HUES48 (cell line): ENCODE results near the gene PCDHGA3.
A peak's percentile ranks its signal among the peaks of the same experiment; 100 is the strongest.
"Not testable (repeated sequence)": the region's sequence is repeated elsewhere in the genome, so short reads cannot be mapped to it uniquely, and the experiment has no call there.

Source experiments
- H3K27ac ChIP-seq: one replicate; pipeline ENCODE4 v1.7.0; 2013; ENCODE audit warnings: low read depth, low read length, inconsistent platforms
- H3K27me3 ChIP-seq: 2 replicates; pipeline ENCODE4 v1.6.1; 2013; ENCODE audit warnings: mild to moderate bottlenecking, low read length; ENCODE audit not compliant: control insufficient read depth, insufficient read depth
- H3K36me3 ChIP-seq: 2 replicates; pipeline ENCODE4 v1.6.1; 2013; ENCODE audit warnings: low read length; ENCODE audit not compliant: control insufficient read depth, insufficient read depth
- H3K4me1 ChIP-seq: 2 replicates; pipeline ENCODE4 v1.6.1; 2013; ENCODE audit warnings: mild to moderate bottlenecking, low read length; ENCODE audit not compliant: control insufficient read depth, insufficient read depth
- H3K4me3 ChIP-seq: 2 replicates; pipeline ENCODE4 v1.5.1; 2013; ENCODE audit warnings: mild to moderate bottlenecking, low read depth, low read length
- H3K9ac ChIP-seq: 2 replicates; pipeline ENCODE4 v1.6.1; 2013; ENCODE audit warnings: mild to moderate bottlenecking, low read depth, low read length, moderate library complexity
- H3K9me3 ChIP-seq: 2 replicates; pipeline ENCODE4 v1.6.1; 2013; ENCODE audit warnings: low read length; ENCODE audit not compliant: control insufficient read depth, insufficient read depth

The PCDHGA3 gene

GRCh38 chr5:141343242-141343952 lies at the start of gene PCDHGA3:
Gene PCDHGA3 (plus strand): TSS chr5:141343829. CDS start chr5:141344034, 205 bp downstream.
- Histone ChIP-seq H3K36me3 (no peaks in the 10 kb centered on the region), H3K9ac (0 out of 2 replicates have a peak within 1 kb of the TSS, but pooled peaks have one; percentile 24), H3K9me3 (peaks cover 43% of the 10 kb centered on the region), H3K27ac (peak within 1 kb of the TSS; percentile 26), H3K4me3 (peak within 1 kb of the TSS; percentile 63), H3K4me1 (no peaks in the 10 kb centered on the region), H3K27me3 (no peaks in the 10 kb centered on the region)

DNA sequence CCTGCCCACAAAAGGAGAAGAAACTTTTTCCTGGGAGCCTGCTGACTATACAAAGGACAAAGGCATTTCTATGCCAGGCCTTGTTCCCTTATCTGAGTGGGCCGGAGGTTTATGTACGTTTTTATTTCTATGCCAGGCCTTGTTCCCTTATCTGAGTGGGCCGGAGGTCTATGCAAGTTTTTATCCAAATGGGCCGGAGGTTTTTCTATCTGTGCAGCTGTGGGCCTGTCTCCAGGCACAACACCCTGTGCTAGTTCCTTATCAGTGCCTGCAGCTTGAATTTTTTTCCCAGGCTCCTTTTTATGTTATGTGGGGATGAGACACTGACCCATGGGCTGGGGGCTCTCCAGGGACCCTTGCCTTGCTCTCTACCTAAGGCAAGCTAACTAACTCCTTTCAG lies 45.3 kb upstream of the PCDHGA3 start:
- Histone ChIP-seq H3K4me1 (no peaks in the 10 kb centered on the region), H3K27ac (no peak overlapping the region), H3K4me3 (no peak overlapping the region), H3K9ac (no peak overlapping the region), H3K27me3 (no peaks in the 10 kb centered on the region), H3K9me3 (peaks cover 41% of the 10 kb centered on the region), H3K36me3 (no peaks in the 10 kb centered on the region)

GRCh38 chr5:141303756-141304155 lies 39.9 kb upstream of the PCDHGA3 start, which contains the start of gene SLC25A2:
Gene SLC25A2 (minus strand): TSS chr5:141304049. CDS start chr5:141303865, 184 bp downstream.
- no peak within 1 kb of the TSS for H3K4me3 ChIP-seq

DNA sequence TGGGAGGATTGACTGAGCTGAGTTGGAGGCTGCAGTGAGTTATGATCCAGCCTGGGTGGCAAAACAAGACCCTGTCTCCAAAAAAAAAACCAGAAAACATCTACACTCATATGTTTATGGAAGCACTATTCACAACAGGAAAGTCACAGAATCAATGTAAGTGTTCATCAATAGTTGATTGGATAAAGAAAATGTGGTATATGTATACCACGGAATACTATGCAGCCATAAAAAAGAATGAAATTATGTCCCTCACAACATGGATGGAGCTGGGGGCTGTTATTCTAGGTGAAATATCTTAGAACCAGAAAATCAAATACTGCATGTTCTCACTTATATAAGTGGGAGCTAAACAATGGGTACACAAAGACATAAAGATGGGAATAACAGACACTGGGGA lies 37.0 kb upstream of the PCDHGA3 start:
- Histone ChIP-seq H3K4me3 (no peak overlapping the region), H3K9ac (no peak overlapping the region), H3K27me3 (no peaks in the 10 kb centered on the region), H3K36me3 (no peaks in the 10 kb centered on the region), H3K9me3 (peaks cover 29% of the 10 kb centered on the region), H3K4me1 (no peaks in the 10 kb centered on the region), H3K27ac (no peak overlapping the region)

More at GRCh38 chr5:141303756-141304155, 39.9 kb upstream of the PCDHGA3 start, which contains the start of gene SLC25A2:
- H3K9me3 ChIP-seq = peaks cover 36% of the 10 kb centered on the region
- H3K27ac ChIP-seq = no peak within 1 kb of the TSS
- H3K36me3 ChIP-seq = no peaks in the 10 kb centered on the region
- no peaks in the 10 kb centered on the region for H3K4me1 ChIP-seq
- H3K9ac ChIP-seq = no peak within 1 kb of the TSS
- H3K27me3 ChIP-seq = no peaks in the 10 kb centered on the region

DNA sequence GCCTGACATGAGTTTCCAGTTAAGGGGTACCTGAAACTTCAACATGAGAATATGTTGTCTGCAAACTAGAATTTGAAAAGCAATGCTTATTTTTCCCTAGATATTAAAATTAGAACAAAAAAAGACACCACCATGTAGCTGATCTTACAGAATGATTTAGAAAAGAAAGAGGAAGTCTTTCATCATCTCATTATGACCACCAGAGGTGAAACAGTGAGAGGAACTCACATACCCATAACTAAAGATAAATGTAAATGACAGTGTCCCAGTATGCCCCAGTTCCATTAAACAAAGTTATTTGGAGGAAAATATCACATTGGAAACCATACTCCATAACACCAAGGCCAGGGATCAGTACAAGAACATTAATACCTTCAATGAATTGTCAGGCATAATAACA lies 29.9 kb upstream of the PCDHGA3 start:
- peaks cover 16% of the 10 kb centered on the region for H3K36me3 ChIP-seq
- H3K9me3 ChIP-seq = peaks cover 20% of the 10 kb centered on the region

DNA sequence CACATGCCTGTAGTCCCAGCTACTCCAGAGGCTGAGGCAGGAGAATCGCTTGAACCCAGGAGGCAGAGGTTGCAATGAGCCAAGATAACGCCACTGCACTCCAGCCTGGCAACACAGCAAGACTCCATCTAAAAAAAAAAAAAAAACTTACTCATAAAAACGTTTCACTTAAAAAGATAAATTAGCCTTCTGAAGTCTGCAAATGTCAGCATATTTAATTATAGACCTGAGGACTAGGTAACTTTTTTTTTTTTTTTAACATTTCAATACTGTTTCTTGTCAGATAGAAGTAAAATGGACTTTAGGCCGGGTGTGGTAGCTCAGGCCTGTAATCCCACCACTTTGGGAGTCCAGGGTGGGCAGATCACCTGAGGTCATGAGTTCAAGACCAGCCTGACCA lies 26.7 kb upstream of the PCDHGA3 start:
- not testable (repeated sequence) for H3K9ac ChIP-seq
- H3K36me3 ChIP-seq = peaks cover 27% of the 10 kb centered on the region
- peaks cover 29% of the 10 kb centered on the region for H3K9me3 ChIP-seq

More for the DNA sequence above, 29.9 kb upstream of the PCDHGA3 start:
- no peak overlapping the region for H3K9ac ChIP-seq
- no peaks in the 10 kb centered on the region for H3K4me1 ChIP-seq
- H3K4me3 ChIP-seq = no peak overlapping the region
- H3K27me3 ChIP-seq = no peaks in the 10 kb centered on the region
- no peak overlapping the region for H3K27ac ChIP-seq

GRCh38 chr5:141319202-141319601 lies 24.4 kb upstream of the PCDHGA3 start:
- Histone ChIP-seq H3K9ac (no peak overlapping the region), H3K4me3 (peak overlapping the region; percentile 97), H3K9me3 (peaks cover 29% of the 10 kb centered on the region), H3K27me3 (no peaks in the 10 kb centered on the region), H3K36me3 (peaks cover 27% of the 10 kb centered on the region), H3K4me1 (no peaks in the 10 kb centered on the region), H3K27ac (no peak overlapping the region)

More for the DNA sequence above, 26.7 kb upstream of the PCDHGA3 start:
- H3K4me1 ChIP-seq, H3K27ac ChIP-seq, H3K4me3 ChIP-seq, H3K27me3 ChIP-seq: not testable (repeated sequence)

DNA sequence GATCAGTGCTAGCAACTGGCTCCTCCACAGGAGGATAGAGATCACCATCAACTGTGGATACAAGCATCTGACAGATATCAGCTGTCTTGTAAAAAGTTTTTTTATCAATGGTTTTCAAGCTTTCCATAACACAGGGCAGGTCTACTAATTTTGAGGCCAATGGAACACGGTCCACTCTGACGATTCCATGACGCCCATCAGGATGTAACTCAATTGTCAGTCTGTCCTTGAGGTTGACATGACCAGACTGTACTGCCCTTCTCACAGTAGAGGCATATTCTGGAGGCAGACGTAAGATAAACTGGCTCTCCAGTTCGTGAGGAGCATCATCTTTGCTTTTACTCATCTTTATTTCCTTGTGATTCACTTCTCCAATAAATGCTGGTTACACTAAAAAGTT lies 23.9 kb upstream of the PCDHGA3 start:
- H3K36me3 ChIP-seq = peaks cover 27% of the 10 kb centered on the region
- H3K4me3 ChIP-seq = peak overlapping the region; percentile 97
- H3K4me1 ChIP-seq = no peaks in the 10 kb centered on the region
- no peaks in the 10 kb centered on the region for H3K27me3 ChIP-seq
- peak overlapping the region; percentile 99; the same call in 1 of the 2 replicates for H3K9ac ChIP-seq
- H3K9me3 ChIP-seq = peaks cover 28% of the 10 kb centered on the region
- peak overlapping the region; percentile 97 for H3K27ac ChIP-seq

GRCh38 chr5:141320225-141321169 lies 23.1 kb upstream of the PCDHGA3 start, which contains the start of gene TAF7:
Gene TAF7 (minus strand): TSS chr5:141320784. CDS start chr5:141320044, 740 bp downstream.
- Histone ChIP-seq H3K9me3 (peaks cover 24% of the 10 kb centered on the region), H3K4me1 (no peaks in the 10 kb centered on the region), H3K4me3 (peak within 1 kb of the TSS; percentile 97), H3K27me3 (no peaks in the 10 kb centered on the region), H3K27ac (peak within 1 kb of the TSS; percentile 97), H3K9ac (peak within 1 kb of the TSS; percentile 99), H3K36me3 (peaks cover 27% of the 10 kb centered on the region)

- no peaks in the 10 kb centered on the region for H3K4me1 ChIP-seq
- H3K36me3 ChIP-seq = peaks cover 21% of the 10 kb centered on the region
- H3K27ac ChIP-seq = no peak overlapping the region
- peaks cover 24% of the 10 kb centered on the region for H3K9me3 ChIP-seq
- no peak overlapping the region for H3K4me3 ChIP-seq
- H3K9ac ChIP-seq = no peak overlapping the region
- no peaks in the 10 kb centered on the region for H3K27me3 ChIP-seq
Measured at GRCh38 chr5:141322261-141322660, 21.4 kb upstream of the PCDHGA3 start.
